K562 (cell line): Measurements from ENCODE around the gene JMY. TPM values are rescaled to one million over a fixed set of nuclear protein-coding genes. Genes with fewer than 3 reads are reported as not detected.

Experiments
- ATAC-seq: fragments of 200-7000 bp; cut with Tn5 transposase; 3 replicates; pipeline ENCODE4 v1.9.1; 2020; ENCODE audit warnings: moderate library complexity
- BruUV-seq: library from RNA; stranded (reverse); fragments of 400-500 nt; replicated peaks from 2 replicates; lab custom pipeline; 2021; lab: Mats Ljungman, UMichigan
- CTCF ChIA-PET: fragments of 300-600 bp; formaldehyde crosslinking; extraction: SDS; loops from one replicate; lab custom pipeline; 2021; ENCODE audit warnings: low intra/inter-chr PET ratio; lab: Yijun Ruan, JAX
- POLR2A ChIA-PET: fragments of 300-600, 350-650 bp; sonication (Branson Sonifier 250); formaldehyde crosslinking; extraction: SDS; loops from one replicate; lab custom pipeline; 2021; ENCODE audit warnings: antibody characterized with exemption, inconsistent platforms; lab: Yijun Ruan, JAX
- DNase-seq, 4 experiments: peaks; one replicate each; pipeline versions ENCODE4 v3.0.0 to v3.0.0-alpha.2; 2011 to 2018; ENCODE audit warnings: low spot score in 3 of 4, mixed read lengths in 3 of 4; ENCODE audit errors: extremely low read depth in 1 of 4
- FAIRE-seq: peaks from 2 replicates; lab custom pipeline; 2011; peaks lifted over from hg19 to GRCh38; lab: Jason Lieb, UNC
- H2AFZ ChIP-seq: 2 replicates; pipeline ENCODE4 v1.6.0; 2011; ENCODE audit warnings: low read depth, low read length, control low read depth, inconsistent platforms
- H3K27ac ChIP-seq: fragments of 200-600 bp; 3 replicates; pipeline ENCODE4 v1.8.0; 2011; ENCODE audit warnings: low read depth, mild to moderate bottlenecking, control low read depth, inconsistent platforms, low read length, moderate library complexity, mixed read lengths; ENCODE audit errors: extremely low read depth
- H3K27me3 ChIP-seq, 2 experiments: fragments of 300-600 bp in 1 of 2; 2 replicates in 1 of 2; 3 replicates in 1 of 2; pipeline versions ENCODE4 v1.6.0 to v1.8.0; 2011; ENCODE audit warnings: inconsistent platforms in 2 of 2, low read length in 2 of 2, mild to moderate bottlenecking in 1 of 2, mixed read lengths in 1 of 2, moderate library complexity in 1 of 2; ENCODE audit not compliant: control insufficient read depth in 2 of 2, insufficient read depth in 2 of 2
- H3K36me3 ChIP-seq: fragments of 300-600 bp; 3 replicates; pipeline ENCODE4 v1.8.0; 2011; ENCODE audit warnings: mild to moderate bottlenecking, low read length, inconsistent platforms; ENCODE audit not compliant: control insufficient read depth, insufficient read depth
- H3K4me1 ChIP-seq, 2 experiments: fragments of 200-600 bp in 1 of 2; replicated peaks in 1 of 2; 2 replicates in 1 of 2; 3 replicates in 1 of 2; pipeline versions ENCODE4 v1.5.1 to v1.8.0; 2011; ENCODE audit warnings: inconsistent platforms in 2 of 2, low read length in 2 of 2, mild to moderate bottlenecking in 1 of 2, mixed read lengths in 1 of 2, moderate library complexity in 1 of 2; ENCODE audit not compliant: control insufficient read depth in 2 of 2, insufficient read depth in 2 of 2
- H3K4me2 ChIP-seq: 2 replicates; pipeline ENCODE4 v1.6.1; 2011; ENCODE audit warnings: low read length, control low read depth, inconsistent platforms, mixed read lengths; ENCODE audit not compliant: insufficient read depth
- H3K4me3 ChIP-seq: fragments of 200-600 bp; sonication (generic), shearing (Covaris generic); 2 replicates; pipeline ENCODE4 v1.5.1; 2016; ENCODE audit warnings: control low read depth, inconsistent platforms
- H3K79me2 ChIP-seq: fragments of 200-600 bp; 3 replicates; pipeline ENCODE4 v1.8.0; 2011; ENCODE audit warnings: low read length, inconsistent platforms; ENCODE audit not compliant: control insufficient read depth, insufficient read depth
- H3K9ac ChIP-seq, 2 experiments: 2 replicates each; pipeline versions ENCODE4 v1.6.0 to v1.6.1; 2011; ENCODE audit warnings: low read depth in 2 of 2, low read length in 2 of 2, control low read depth in 1 of 2, inconsistent platforms in 1 of 2, mild to moderate bottlenecking in 1 of 2, mixed read lengths in 1 of 2; ENCODE audit not compliant: insufficient read depth in 1 of 2
- H3K9me1 ChIP-seq: one replicate; pipeline ENCODE4 v1.6.0; 2011; ENCODE audit warnings: inconsistent platforms, mild to moderate bottlenecking, low read length, moderate library complexity; ENCODE audit not compliant: control insufficient read depth, insufficient read depth
- H3K9me3 ChIP-seq: replicated peaks from 2 replicates; pipeline ENCODE4 v1.5.1; 2011; ENCODE audit warnings: low read depth, low read length, inconsistent platforms; ENCODE audit not compliant: control insufficient read depth, insufficient read depth
- H4K20me1 ChIP-seq: replicated peaks from 2 replicates; pipeline ENCODE4 v1.6.1; 2011; ENCODE audit warnings: low read length, inconsistent platforms, mixed read lengths; ENCODE audit not compliant: control insufficient read depth, insufficient read depth
- HNRNPL ChIP-seq: fragments of 200-400 bp; formaldehyde crosslinking; IDR thresholded peaks from 2 replicates; pipeline ENCODE4 v1.6.1; 2017; ENCODE audit warnings: low read depth, mild to moderate bottlenecking, low read length
- POLR2A ChIP-seq: fragments of 450-650 bp; conservative IDR thresholded peaks from 2 replicates; pipeline ENCODE4 v1.6.1; 2016
- SAFB ChIP-seq: fragments of 200-400 bp; formaldehyde crosslinking; IDR thresholded peaks from 2 replicates; pipeline ENCODE4 v1.6.1; 2017; ENCODE audit warnings: low read depth, low read length, borderline replicate concordance
- TSHZ1 ChIP-seq: fragments of 250-450 bp; sonication (Bioruptor Pico); IDR thresholded peaks from 2 replicates; pipeline ENCODE4 v1.4.0; 2020; ENCODE audit warnings: mild to moderate bottlenecking, moderate library complexity
- WGBS: fragments of 100-300 bp; shearing (Covaris generic); methylation state at CpG from one replicate; pipeline ENCODE4 v1.1.6; 2016; ENCODE audit warnings: low coverage, mixed read lengths; ENCODE audit not compliant: insufficient coverage; ENCODE audit errors: missing lambda C conversion rate; 5-methylcytosine and 5-hydroxymethylcytosine counted together
- in situ Hi-C: fragments of 300-500 bp; cut with MboI; formaldehyde crosslinking; loops from 4 replicates; pipeline ENCODE4 v1.15.0; 2018; ENCODE audit warnings: inconsistent platforms, mixed read lengths
- intact Hi-C: fragments of 100-400 bp; cut with micrococcal nuclease; formaldehyde crosslinking; loops from 2 replicates; pipeline ENCODE4 v1.14.2; 2022
- polyA plus RNA-seq, 8 experiments: library from polyadenylated mRNA; depleted of rRNA in 4 of 8; stranded (reverse) in 5 of 8; unstranded in 3 of 8; fragments of >200 nt; fragmentation: Nextera tagmentation in 2 of 8; fragmentation: Illumina TruSeq in 1 of 8; extraction: Ambion mirVana in 2 of 8; extraction: Trizol in 1 of 8; gene quantifications; 2 replicates each; pipeline versions ENCODE4 v1.2.1 to v1.2.3, GENCODE V29; 2011 to 2014; ENCODE audit warnings: inconsistent platforms in 1 of 8, missing spikeins in 1 of 8
- total RNA-seq, 7 experiments: library from RNA; depleted of rRNA in 6 of 7; stranded (reverse); fragments of >200 nt in 6 of 7; fragmentation: Illumina TruSeq in 2 of 7; extraction: Trizol in 2 of 7; gene quantifications; 2 replicates each; pipeline versions ENCODE4 v1.2.1 to v1.2.3, GENCODE V29; 2011 to 2021; ENCODE audit warnings: low replicate concordance in 1 of 7

The JMY gene
- total and polyA plus RNA-seq, 9 of the 15 experiments (the other 6 are each of a cell fraction or from before 2014, with no cell fraction given): 1.1 to 5.5 (median 3.7) TPM

- no peak for TF ChIP-seq TSHZ1 (CRISPR knock-in tag)
- TF ChIP-seq HNRNPL: no peak
Measured at GRCh38 chr5:79257314-79257713, 21.4 kb downstream of the JMY start (continued).

DNA sequence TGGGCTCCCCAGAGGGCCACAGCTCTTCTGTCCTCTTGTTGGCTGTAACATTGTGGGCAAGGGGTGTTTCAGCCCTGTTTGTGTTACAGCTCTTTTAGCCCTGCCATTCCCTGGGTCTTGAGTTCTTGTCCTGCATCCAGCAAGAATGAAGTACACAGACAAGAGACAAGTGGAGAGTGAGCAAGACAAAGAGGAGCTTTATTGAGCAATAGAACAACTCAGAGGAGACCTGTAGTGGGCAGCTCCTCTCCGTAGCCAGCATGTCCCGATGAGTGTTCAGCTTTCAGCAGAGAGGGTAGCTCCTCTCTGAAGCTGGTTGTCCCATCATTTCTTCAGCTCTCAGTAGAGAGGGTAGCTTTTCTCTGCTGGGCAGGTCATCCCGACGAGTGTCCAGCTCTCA is 22.9 kb downstream of the JMY start:
- TF ChIP-seq SAFB (no peak), POLR2A (no peak)
- TF ChIP-seq, all 486 proteins: peak for 0
- H4K20me1 ChIP-seq: peaks cover 14% of the 10 kb centered on the region; the same call in 1 of the 2 replicates
- no peak for DNase-seq
- no TSS peak for BruUV-seq
- peaks cover 8% of the 10 kb centered on the region for H3K79me2 ChIP-seq
- no peak for ATAC-seq
- no peak overlapping the region for H2AFZ ChIP-seq
- no peak for FAIRE-seq
- CTCF ChIA-PET: no interaction called here
- WGBS: 61% methylated on average over 4 of the region's 4 CpGs
- no peaks in the 10 kb centered on the region for H3K27me3 ChIP-seq
- peaks cover 6 to 10% of the 10 kb centered on the region in 2 experiments; a peak in 3 of 5 replicates for H3K4me1 ChIP-seq
- no peaks in the 10 kb centered on the region for H3K36me3 ChIP-seq
- H3K9ac ChIP-seq: no peak overlapping the region
- H3K4me3 ChIP-seq: no peak overlapping the region
- no peak overlapping the region for H3K27ac ChIP-seq
- no peak overlapping the region for H3K4me2 ChIP-seq
- intact Hi-C loops: no loop called here
- POLR2A ChIA-PET: interaction anchor here (0.7 to 1.7 kb wide), 5 partner anchors 9 to 22 kb away, joined by 3 to 11 read pairs (median 4); no protein-coding TSS in a partner anchor
- in situ Hi-C loops: no loop called here
- H3K9me3 ChIP-seq: no peaks in the 10 kb centered on the region
- H3K9me1 ChIP-seq: no peaks in the 10 kb centered on the region
